A549 (cell line): Measurements from ENCODE around the gene ZSWIM7. TPM values are rescaled to one million over a fixed set of nuclear protein-coding genes. Genes with fewer than 3 reads are reported as not detected.

Source experiments
- ATAC-seq, 2 experiments: fragments of 200-7000 bp in 1 of 2; fragments of >200 bp in 1 of 2; cut with Nextera tagmentation in 1 of 2; cut with Tn5 transposase in 1 of 2; 3 replicates each; pipeline versions ENCODE4 v1.8.0 to v1.9.1; 2018 to 2020; ENCODE audit warnings: mild to moderate bottlenecking in 1 of 2, moderate library complexity in 1 of 2
- CTCF ChIA-PET: fragments of 300-600 bp; sonication (Branson Sonifier 250); formaldehyde crosslinking; extraction: SDS; loops from one replicate; lab custom pipeline; 2021; ENCODE audit warnings: antibody characterized with exemption, inconsistent platforms; lab: Yijun Ruan, JAX
- POLR2A ChIA-PET: fragments of 350-600 bp; formaldehyde crosslinking; extraction: SDS; loops from one replicate; lab custom pipeline; 2021; ENCODE audit warnings: antibody characterized with exemption, inconsistent platforms; lab: Yijun Ruan, JAX
- DNase-seq, 2 experiments: peaks; one replicate each; pipeline versions ENCODE4 v3.0.0 to v3.0.0-alpha.2; 2011 to 2016; ENCODE audit warnings: low read depth in 1 of 2, low spot score in 1 of 2
- FAIRE-seq: peaks from 2 replicates; lab custom pipeline; 2011; peaks lifted over from hg19 to GRCh38; lab: Jason Lieb, UNC
- H3K27ac ChIP-seq, 2 experiments: fragments of >200 bp; sonication (Bioruptor Twin); formaldehyde crosslinking; 3 replicates each; pipeline ENCODE4 v1.5.1; 2016 to 2017
- H3K4me1 ChIP-seq: fragments of >200 bp; sonication (Bioruptor Twin); formaldehyde crosslinking; 3 replicates; pipeline ENCODE4 v1.6.1; 2016
- H3K4me2 ChIP-seq: fragments of >200 bp; sonication (Bioruptor Twin); formaldehyde crosslinking; 3 replicates; pipeline ENCODE4 v1.6.1; 2016
- H3K4me3 ChIP-seq: fragments of >200 bp; sonication (Bioruptor Twin); formaldehyde crosslinking; 3 replicates; pipeline ENCODE4 v1.5.1; 2016
- H3K9me3 ChIP-seq: fragments of >200 bp; sonication (Bioruptor Twin); formaldehyde crosslinking; 3 replicates; pipeline ENCODE4 v1.6.1; 2016
- CEBPB ChIP-seq, 2 experiments: fragments of >200 bp in 1 of 2; sonication (Bioruptor Twin) in 1 of 2; formaldehyde crosslinking in 1 of 2; IDR thresholded peaks; 2 replicates each; pipeline ENCODE4 v1.6.1; 2012 to 2016
- ESRRA ChIP-seq: fragments of 150-350 bp; IDR thresholded peaks from 2 replicates; pipeline ENCODE4 v1.6.1; 2014; ENCODE audit warnings: mild to moderate bottlenecking, low read length, borderline replicate concordance
- FOXS1 ChIP-seq: fragments of 250-450 bp; sonication (Bioruptor Pico); IDR thresholded peaks from 2 replicates; pipeline ENCODE4 v1.5.0; 2020; ENCODE audit warnings: mild to moderate bottlenecking, moderate library complexity
- HOXA7 ChIP-seq: fragments of 250-450 bp; sonication (Bioruptor Pico); IDR thresholded peaks from 2 replicates; pipeline ENCODE4 v1.5.0; 2020; ENCODE audit warnings: mild to moderate bottlenecking, moderate library complexity
- HOXB5 ChIP-seq: fragments of 250-450 bp; sonication (Bioruptor Pico); IDR thresholded peaks from 2 replicates; pipeline ENCODE4 v1.5.0; 2020; ENCODE audit warnings: mild to moderate bottlenecking, moderate library complexity
- JUN ChIP-seq, 2 experiments: fragments of >200 bp; sonication (Bioruptor Twin); formaldehyde crosslinking; IDR thresholded peaks; 2 replicates in 1 of 2; 3 replicates in 1 of 2; pipeline ENCODE4 v1.6.1; 2016 to 2017
- MAZ ChIP-seq: fragments of 150-350 bp; IDR thresholded peaks from 2 replicates; pipeline ENCODE4 v1.6.1; 2014; ENCODE audit warnings: antibody characterized with exemption, low read depth, low read length, borderline replicate concordance
- MYC ChIP-seq: IDR thresholded peaks from 2 replicates; pipeline ENCODE4 v1.6.1; 2012; ENCODE audit warnings: mild to moderate bottlenecking, inconsistent platforms, low read length, improper control_type of control experiment, borderline replicate concordance
- NPAS2 ChIP-seq: fragments of 250-450 bp; sonication (Bioruptor Pico); IDR thresholded peaks from 2 replicates; pipeline ENCODE4 v1.8.0; 2022; ENCODE audit warnings: mild to moderate bottlenecking, moderate library complexity, borderline replicate concordance
- PHF8 ChIP-seq: fragments of 200-600 bp; sonication (generic); IDR thresholded peaks from 2 replicates; pipeline ENCODE4 v1.6.1; 2016; ENCODE audit warnings: low read depth, mild to moderate bottlenecking, antibody characterized with exemption, moderate library complexity, borderline replicate concordance
- POLR2AphosphoS2 ChIP-seq: conservative IDR thresholded peaks from 2 replicates; pipeline ENCODE4 v1.6.1; 2012; ENCODE audit warnings: low read length, improper control_type of control experiment, inconsistent platforms
- RAD21 ChIP-seq, 2 experiments: fragments of >200 bp in 1 of 2; sonication (Bioruptor Twin) in 1 of 2; formaldehyde crosslinking in 1 of 2; IDR thresholded peaks in 1 of 2; conservative IDR thresholded peaks in 1 of 2; 2 replicates in 1 of 2; 3 replicates in 1 of 2; pipeline ENCODE4 v1.6.1; 2012 to 2018; ENCODE audit warnings: inconsistent platforms in 1 of 2
- RCOR1 ChIP-seq: fragments of 150-350 bp; IDR thresholded peaks from 2 replicates; pipeline ENCODE4 v1.6.1; 2014; ENCODE audit warnings: antibody characterized with exemption, low read length, low read depth
- SREBF2 ChIP-seq: fragments of 450-650 bp; IDR thresholded peaks from 2 replicates; pipeline ENCODE4 v1.6.1; 2014; ENCODE audit warnings: mild to moderate bottlenecking, moderate library complexity
- ZNF302 ChIP-seq: fragments of 250-450 bp; sonication (Bioruptor Pico); IDR thresholded peaks from 2 replicates; pipeline ENCODE4 v1.9.0; 2021; ENCODE audit warnings: inconsistent platforms, mild to moderate bottlenecking, moderate library complexity
- WGBS: methylation state at CpG from one replicate; pipeline ENCODE4 v1.1.6; 2017; ENCODE audit errors: missing lambda C conversion rate; 5-methylcytosine and 5-hydroxymethylcytosine counted together
- polyA plus RNA-seq, 4 experiments: library from polyadenylated mRNA; depleted of rRNA in 3 of 4; stranded (reverse); fragments of >200 nt; fragmentation: RNase III in 1 of 4; extraction: RNeasy Plus Mini Kit Qiagen cat#74134 plus additional on column Dnase treatment in 1 of 4; gene quantifications; 2 replicates in 3 of 4; 3 replicates in 1 of 4; pipeline ENCODE4 v1.2.3, GENCODE V29; 2011 to 2017
- TF ChIP-seq, protein P1 (sequence below): fragments of 450-650 bp; IDR thresholded peaks from 2 replicates; pipeline ENCODE4 v1.6.1; 2014; ENCODE audit warnings: antibody characterized with exemption
- TF ChIP-seq, protein P2 (sequence below): IDR thresholded peaks from 2 replicates; pipeline ENCODE4 v1.6.1; 2012
- TF ChIP-seq, protein P3 (sequence below): fragments of 150-350 bp; IDR thresholded peaks from 2 replicates; pipeline ENCODE4 v1.6.1; 2014; ENCODE audit warnings: low read depth, mild to moderate bottlenecking, low read length

The ZSWIM7 gene
- polyA plus RNA-seq, 2 of the 4 experiments (the other 2 are of a cell fraction): 60.0 to 65.5 TPM

DNA sequence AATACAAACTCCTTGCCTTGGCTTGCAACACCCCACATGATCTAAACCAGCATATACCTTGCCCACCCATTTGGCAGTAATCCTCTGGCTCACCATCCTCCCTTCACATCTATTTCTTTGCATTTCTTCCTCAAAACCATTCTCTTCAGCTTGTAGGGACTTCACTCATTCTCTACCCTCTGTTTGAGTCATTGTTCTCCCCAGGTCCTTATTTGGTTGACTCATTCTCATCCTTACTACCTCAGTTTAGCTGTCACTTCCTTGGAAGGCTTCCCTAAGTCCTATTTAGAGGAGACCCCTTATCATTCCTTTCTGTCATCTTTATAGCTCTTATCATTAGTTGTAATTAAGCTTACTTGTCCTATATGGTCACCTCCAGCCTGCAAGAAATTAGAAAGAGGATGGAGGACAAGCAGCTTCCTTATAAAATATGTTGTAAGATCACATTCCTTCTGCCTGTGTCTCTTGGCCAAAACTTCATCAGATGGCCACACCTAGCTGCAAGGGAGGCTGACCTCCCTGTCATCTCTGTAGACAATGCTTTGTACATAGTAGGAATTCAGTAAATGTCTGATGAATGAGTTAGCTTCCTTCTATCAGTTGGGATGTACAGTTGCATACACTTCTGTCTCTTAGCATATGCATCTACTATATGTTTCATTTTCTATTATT, 1.9 kb upstream of the ZSWIM7 start:
- no peak overlapping the region for H3K27ac ChIP-seq
- peak overlapping the region; percentile 89 for H3K4me2 ChIP-seq
- CTCF ChIA-PET: interaction anchor here (0.6 to 6.1 kb wide), 5 partner anchors 8 to 255 kb away, joined by 3 to 46 read pairs (median 6); partner anchors contain the start of gene ADORA2B
- TF ChIP-seq, protein P1, sequence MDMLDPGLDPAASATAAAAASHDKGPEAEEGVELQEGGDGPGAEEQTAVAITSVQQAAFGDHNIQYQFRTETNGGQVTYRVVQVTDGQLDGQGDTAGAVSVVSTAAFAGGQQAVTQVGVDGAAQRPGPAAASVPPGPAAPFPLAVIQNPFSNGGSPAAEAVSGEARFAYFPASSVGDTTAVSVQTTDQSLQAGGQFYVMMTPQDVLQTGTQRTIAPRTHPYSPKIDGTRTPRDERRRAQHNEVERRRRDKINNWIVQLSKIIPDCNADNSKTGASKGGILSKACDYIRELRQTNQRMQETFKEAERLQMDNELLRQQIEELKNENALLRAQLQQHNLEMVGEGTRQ: no peak
- TF ChIP-seq FOXS1 (CRISPR knock-in tag) (no peak), MYC (no peak), CEBPB (IDR thresholded peaks at IDR 0.05) (no peak), SREBF2 (no peak), RAD21 (conservative IDR thresholded peaks at IDR 0.05 in 1 of 2, IDR thresholded peaks at IDR 0.05 in 1 of 2) (no peak), HOXA7 (CRISPR knock-in tag) (no peak), POLR2AphosphoS2 (no peak)
- TF ChIP-seq, protein P2, sequence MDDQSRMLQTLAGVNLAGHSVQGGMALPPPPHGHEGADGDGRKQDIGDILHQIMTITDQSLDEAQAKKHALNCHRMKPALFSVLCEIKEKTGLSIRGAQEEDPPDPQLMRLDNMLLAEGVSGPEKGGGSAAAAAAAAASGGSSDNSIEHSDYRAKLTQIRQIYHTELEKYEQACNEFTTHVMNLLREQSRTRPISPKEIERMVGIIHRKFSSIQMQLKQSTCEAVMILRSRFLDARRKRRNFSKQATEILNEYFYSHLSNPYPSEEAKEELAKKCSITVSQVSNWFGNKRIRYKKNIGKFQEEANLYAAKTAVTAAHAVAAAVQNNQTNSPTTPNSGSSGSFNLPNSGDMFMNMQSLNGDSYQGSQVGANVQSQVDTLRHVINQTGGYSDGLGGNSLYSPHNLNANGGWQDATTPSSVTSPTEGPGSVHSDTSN: no peak
- TF ChIP-seq, protein P3, sequence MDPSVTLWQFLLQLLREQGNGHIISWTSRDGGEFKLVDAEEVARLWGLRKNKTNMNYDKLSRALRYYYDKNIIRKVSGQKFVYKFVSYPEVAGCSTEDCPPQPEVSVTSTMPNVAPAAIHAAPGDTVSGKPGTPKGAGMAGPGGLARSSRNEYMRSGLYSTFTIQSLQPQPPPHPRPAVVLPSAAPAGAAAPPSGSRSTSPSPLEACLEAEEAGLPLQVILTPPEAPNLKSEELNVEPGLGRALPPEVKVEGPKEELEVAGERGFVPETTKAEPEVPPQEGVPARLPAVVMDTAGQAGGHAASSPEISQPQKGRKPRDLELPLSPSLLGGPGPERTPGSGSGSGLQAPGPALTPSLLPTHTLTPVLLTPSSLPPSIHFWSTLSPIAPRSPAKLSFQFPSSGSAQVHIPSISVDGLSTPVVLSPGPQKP: no peak
- TF ChIP-seq, all 56 proteins: peak for 0
- peak overlapping the region; percentile 95; the same call in 2 of the 3 replicates for H3K4me3 ChIP-seq
- ATAC-seq (no peak), DNase-seq (peak in 1 of 2 experiments; percentile 67), FAIRE-seq (no peak)
- H3K4me1 ChIP-seq: peaks cover 10% of the 10 kb centered on the region; the same call in 1 of the 3 replicates
- H3K9me3 ChIP-seq: peaks cover 21% of the 10 kb centered on the region
- POLR2A ChIA-PET: interaction anchor here (0.8 to 2.1 kb wide), 3 partner anchors 11 to 284 kb away, joined by 3 to 5 read pairs (median 3); no protein-coding TSS in a partner anchor

DNA sequence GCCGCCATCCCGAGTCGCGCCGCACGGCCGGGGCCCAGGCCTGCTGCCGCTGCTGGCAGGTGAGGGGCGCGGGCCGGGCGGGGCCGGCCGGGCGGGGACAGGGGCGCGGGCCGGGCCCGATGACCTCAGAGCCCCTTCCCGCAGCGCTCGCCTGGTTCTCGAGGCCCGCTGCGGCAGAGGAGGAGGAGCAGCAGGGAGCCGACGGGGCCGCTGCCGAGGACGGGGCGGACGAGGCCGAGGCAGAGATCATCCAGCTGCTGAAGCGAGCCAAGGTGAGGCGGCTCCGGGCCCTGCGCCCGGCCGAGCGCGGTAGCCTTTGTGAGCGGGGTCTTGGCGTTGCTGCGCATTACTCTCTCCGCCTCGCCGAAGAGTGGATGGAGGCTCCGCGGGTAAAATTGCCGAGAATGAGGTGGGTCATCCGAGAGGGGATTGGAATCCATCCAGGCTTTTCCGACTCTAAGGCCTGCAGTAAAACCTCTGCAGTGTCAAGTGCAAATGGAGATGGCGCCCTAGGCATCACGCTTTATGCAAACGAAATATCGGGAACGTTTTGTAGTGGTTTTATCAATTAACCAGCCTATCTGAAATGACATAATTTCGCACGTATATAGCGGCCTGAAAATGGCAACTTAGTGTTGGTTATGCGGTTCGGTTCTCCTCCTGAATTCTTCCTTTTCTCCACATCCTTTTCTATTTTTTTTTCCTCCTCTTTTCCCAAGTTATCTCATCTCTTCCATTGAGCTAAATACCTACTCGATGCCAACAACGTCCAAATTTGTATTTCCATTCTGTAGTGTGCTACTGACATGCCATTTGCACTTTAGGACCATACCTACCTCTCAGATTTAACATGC, 697 bp upstream of the ZSWIM7 start:
- ChIA-PET POLR2A (interaction anchor here (0.8 to 2.5 kb wide), 14 partner anchors 9 to 737 kb away, joined by 3 to 24 read pairs (median 5); partner anchors contain the start of gene ADORA2B), CTCF (interaction anchor here (0.6 to 7.7 kb wide), 12 partner anchors 9 to 194 kb away, joined by 3 to 105 read pairs (median 6); partner anchors contain the start of gene ADORA2B)
- Histone ChIP-seq H3K9me3 (peaks cover 21% of the 10 kb centered on the region), H3K4me2 (peak overlapping the region; percentile 89), H3K27ac (peak overlapping the region; percentile 94 to 97), H3K4me3 (peak overlapping the region; percentile 95), H3K4me1 (peaks cover 10% of the 10 kb centered on the region; the same call in 1 of the 3 replicates)
- 4% methylated on average over 35 of the region's 64 CpGs for WGBS
- peak in 1 of 2 experiments; percentile 48 for DNase-seq
- ATAC-seq: peak in 1 of 2 experiments; percentile 21; a peak in 4 of 6 replicates
- FAIRE-seq: no peak
- peak; percentile 19 to 51; a peak in 4 of 5 replicates for TF ChIP-seq JUN (IDR thresholded peaks at IDR 0.05)
- TF ChIP-seq HOXB5 (CRISPR knock-in tag): 0 out of 2 replicates have a peak, but pooled peaks have one; percentile 45
- TF ChIP-seq RCOR1: no peak
- 0 out of 2 replicates have a peak, but pooled peaks have one; percentile 31 for TF ChIP-seq NPAS2 (CRISPR knock-in tag)
- peak; percentile 35 for TF ChIP-seq PHF8
- TF ChIP-seq ZNF302 (CRISPR knock-in tag): no peak
- TF ChIP-seq MAZ: no peak
- 0 out of 2 replicates have a peak, but pooled peaks have one; percentile 41 for TF ChIP-seq HOXA7 (CRISPR knock-in tag)
- TF ChIP-seq ESRRA: no peak
